HepG2 (cell line): ENCODE data around the gene RRP8. TPM values are rescaled to one million over a fixed set of nuclear protein-coding genes. Genes with fewer than 3 reads are reported as not detected.

Experiments used
- ATAC-seq: fragments of 200-7000 bp; cut with Tn5 transposase; 3 replicates; pipeline ENCODE4 v1.9.1; 2020; ENCODE audit warnings: mild to moderate bottlenecking, moderate library complexity
- BruUV-seq: library from RNA; stranded (reverse); fragments of 400-500 nt; replicated peaks from 2 replicates; lab custom pipeline; 2021; lab: Mats Ljungman, UMichigan
- CTCF ChIA-PET: fragments of 300-600 bp; formaldehyde crosslinking; extraction: SDS; loops from one replicate; lab custom pipeline; 2021; ENCODE audit warnings: low total read pairs, inconsistent platforms, low intra/inter-chr PET ratio; lab: Yijun Ruan, JAX
- POLR2A ChIA-PET: fragments of 350-600 bp; sonication (Branson Sonifier 250); formaldehyde crosslinking; loops from one replicate; lab custom pipeline; 2020; ENCODE audit warnings: antibody characterized with exemption, inconsistent platforms; lab: Yijun Ruan, JAX
- DNase-seq: peaks from one replicate; pipeline ENCODE4 v3.0.0-alpha.2; 2015; ENCODE audit warnings: low spot score
- FAIRE-seq: peaks from 3 replicates; lab custom pipeline; 2011; peaks lifted over from hg19 to GRCh38; lab: Jason Lieb, UNC
- H2AFZ ChIP-seq: one replicate; pipeline ENCODE4 v1.6.1; 2011; ENCODE audit warnings: low read length, inconsistent platforms
- H3K27ac ChIP-seq: fragments of 300-600 bp; 3 replicates; pipeline ENCODE4 v1.8.0; 2011; ENCODE audit warnings: mixed run types, mild to moderate bottlenecking, mixed read lengths, low read length, inconsistent platforms; ENCODE audit not compliant: insufficient read depth; ENCODE audit errors: extremely low read length
- H3K27me3 ChIP-seq, 2 experiments: fragments of 200-600 bp in 1 of 2; 2 replicates in 1 of 2; 3 replicates in 1 of 2; pipeline versions ENCODE4 v1.6.0 to v1.8.0; 2011; ENCODE audit warnings: low read length in 2 of 2, mild to moderate bottlenecking in 2 of 2, moderate library complexity in 2 of 2, inconsistent platforms in 1 of 2; ENCODE audit not compliant: insufficient read depth in 2 of 2, control insufficient read depth in 1 of 2
- H3K36me3 ChIP-seq, 2 experiments: fragments of 200-600 bp in 1 of 2; replicated peaks in 1 of 2; 2 replicates in 1 of 2; 3 replicates in 1 of 2; pipeline versions ENCODE4 v1.5.1 to v1.8.0; 2011; ENCODE audit warnings: low read length in 2 of 2, inconsistent platforms in 1 of 2; ENCODE audit not compliant: insufficient read depth in 2 of 2, control insufficient read depth in 1 of 2
- H3K4me1 ChIP-seq: 2 replicates; pipeline ENCODE4 v1.5.1; 2012; ENCODE audit warnings: low read length, inconsistent platforms; ENCODE audit not compliant: insufficient read depth
- H3K4me2 ChIP-seq: 2 replicates; pipeline ENCODE4 v1.6.0; 2011; ENCODE audit warnings: low read depth, low read length, inconsistent platforms
- H3K4me3 ChIP-seq, 3 experiments: fragments of 200-600 bp in 1 of 3; sonication (generic), shearing (Covaris generic) in 1 of 3; replicated peaks in 1 of 3; 2 replicates each; pipeline ENCODE4 v1.5.1; 2011 to 2016; ENCODE audit warnings: low read length in 3 of 3, inconsistent platforms in 2 of 3, low read depth in 2 of 3, mild to moderate bottlenecking in 2 of 3, control low read depth in 1 of 3, mixed read lengths in 1 of 3; ENCODE audit not compliant: insufficient read depth in 1 of 3
- H3K79me2 ChIP-seq: one replicate; pipeline ENCODE4 v1.6.1; 2011; ENCODE audit warnings: low read length, inconsistent platforms; ENCODE audit not compliant: insufficient read depth
- H3K9ac ChIP-seq: 2 replicates; pipeline ENCODE4 v1.6.0; 2011; ENCODE audit warnings: mild to moderate bottlenecking, low read depth, low read length, inconsistent platforms; ENCODE audit not compliant: insufficient read depth
- H3K9me3 ChIP-seq: 2 replicates; pipeline ENCODE4 v1.5.1; 2012; ENCODE audit warnings: mild to moderate bottlenecking, low read length
- H4K20me1 ChIP-seq: 2 replicates; pipeline ENCODE4 v1.6.0; 2011; ENCODE audit warnings: inconsistent platforms, mild to moderate bottlenecking, low read length, moderate library complexity; ENCODE audit not compliant: insufficient read depth
- BRCA1 ChIP-seq: sonication (generic); formaldehyde crosslinking; IDR thresholded peaks from 2 replicates; pipeline ENCODE4 v1.4.0; 2020; ENCODE audit warnings: missing genetic modification reagents
- FLYWCH1 ChIP-seq: sonication (generic); formaldehyde crosslinking; IDR thresholded peaks from 2 replicates; pipeline ENCODE4 v1.8.1; 2023; ENCODE audit warnings: mild to moderate bottlenecking, missing genetic modification reagents
- FOXK2 ChIP-seq: fragments of 450-650 bp; IDR thresholded peaks from 2 replicates; pipeline ENCODE4 v1.6.1; 2016
- GLI4 ChIP-seq: sonication (generic); formaldehyde crosslinking; IDR thresholded peaks from 2 replicates; pipeline ENCODE4 v1.5.1; 2020; ENCODE audit warnings: missing genetic modification reagents, mild to moderate bottlenecking, moderate library complexity, borderline replicate concordance
- HMGXB3 ChIP-seq: sonication (generic); formaldehyde crosslinking; IDR thresholded peaks from 2 replicates; pipeline ENCODE4 v1.4.0; 2020; ENCODE audit warnings: missing genetic modification reagents, borderline replicate concordance
- HNRNPK ChIP-seq: fragments of 200-400 bp; formaldehyde crosslinking; IDR thresholded peaks from 2 replicates; pipeline ENCODE4 v1.6.1; 2018; ENCODE audit warnings: low read length, low read depth, moderate library complexity, mild to moderate bottlenecking; ENCODE audit not compliant: poor library complexity, severe bottlenecking
- KAT7 ChIP-seq: IDR thresholded peaks from 2 replicates; pipeline ENCODE4 v1.6.1; 2018; ENCODE audit warnings: borderline replicate concordance, missing compliant biosample characterization
- POLR2AphosphoS2 ChIP-seq: IDR thresholded peaks from 2 replicates; pipeline ENCODE4 v1.6.1; 2011; ENCODE audit warnings: low read depth, low read length, improper control_type of control experiment
- RFXAP ChIP-seq: sonication (generic); formaldehyde crosslinking; IDR thresholded peaks from 2 replicates; pipeline ENCODE4 v1.4.0; 2020; ENCODE audit warnings: missing genetic modification reagents, borderline replicate concordance
- SNRNP70 ChIP-seq: fragments of 200-400 bp; formaldehyde crosslinking; IDR thresholded peaks from 2 replicates; pipeline ENCODE4 v1.6.1; 2017; ENCODE audit warnings: mild to moderate bottlenecking, low read depth, low read length, moderate library complexity
- U2AF2 ChIP-seq: fragments of 200-400 bp; formaldehyde crosslinking; IDR thresholded peaks from 2 replicates; pipeline ENCODE4 v1.6.1; 2017; ENCODE audit warnings: low read depth, mild to moderate bottlenecking, low read length
- ZFP41 ChIP-seq: sonication (generic); formaldehyde crosslinking; IDR thresholded peaks from 2 replicates; pipeline ENCODE4 v1.4.0; 2020; ENCODE audit warnings: mild to moderate bottlenecking, missing genetic modification reagents, borderline replicate concordance
- ZNF7 ChIP-seq: IDR thresholded peaks from 2 replicates; pipeline ENCODE4 v1.6.1; 2016; ENCODE audit warnings: missing biosample characterization, missing genetic modification reagents
- ZNF746 ChIP-seq: sonication (generic); formaldehyde crosslinking; IDR thresholded peaks from 2 replicates; pipeline ENCODE4 v1.8.0; 2022; ENCODE audit warnings: mild to moderate bottlenecking, missing genetic modification reagents
- ZNF761 ChIP-seq: sonication (generic); formaldehyde crosslinking; conservative IDR thresholded peaks from 2 replicates; pipeline ENCODE4 v1.4.0; 2020; ENCODE audit warnings: mild to moderate bottlenecking, missing genetic modification reagents
- WGBS: methylation state at CpG from one replicate; pipeline ENCODE4 v1.1.6; 2017; ENCODE audit warnings: low lambda C conversion rate; 5-methylcytosine and 5-hydroxymethylcytosine counted together
- in situ Hi-C: cut with HindIII; loops from 2 replicates; pipeline ENCODE4 v1.10.0; 2017; ENCODE audit warnings: low pct_unique_long_range_greater_than_20kb; ENCODE audit not compliant: extremely low pct_ligation_motif_present
- intact Hi-C: fragments of 100-400 bp; cut with micrococcal nuclease; formaldehyde crosslinking; loops from one replicate; pipeline ENCODE4 v1.10.0; 2022; ENCODE audit not compliant: unreplicated experiment
- polyA plus RNA-seq, 8 experiments: library from polyadenylated mRNA; depleted of rRNA in 3 of 8; stranded (reverse) in 7 of 8; unstranded in 1 of 8; fragments of >200 nt; fragmentation: Illumina TruSeq in 4 of 8; extraction: Trizol in 4 of 8; gene quantifications; 2 replicates each; pipeline versions ENCODE4 v1.2.1 to v1.2.3, GENCODE V29; 2011 to 2016; ENCODE audit warnings: low read depth in 4 of 8, missing spikeins in 1 of 8, mixed read lengths in 1 of 8; ENCODE audit not compliant: insufficient read depth in 1 of 8
- total RNA-seq, 5 experiments: library from RNA; depleted of rRNA; stranded (reverse); fragments of >200 nt; fragmentation: Illumina TruSeq; extraction: Trizol; gene quantifications; 2 replicates each; pipeline ENCODE4 v1.2.3, GENCODE V29; 2016; ENCODE audit warnings: low read depth in 1 of 5
- TF ChIP-seq, protein P1 (sequence below): IDR thresholded peaks from 2 replicates; pipeline ENCODE4 v1.6.1; 2012; ENCODE audit warnings: inconsistent platforms

Gene RRP8
- total and polyA plus RNA-seq, 2 of the 13 experiments (the other 11 are each of a cell fraction or from before 2014, with no cell fraction given), result 7.2 to 21.6 TPM

DNA sequence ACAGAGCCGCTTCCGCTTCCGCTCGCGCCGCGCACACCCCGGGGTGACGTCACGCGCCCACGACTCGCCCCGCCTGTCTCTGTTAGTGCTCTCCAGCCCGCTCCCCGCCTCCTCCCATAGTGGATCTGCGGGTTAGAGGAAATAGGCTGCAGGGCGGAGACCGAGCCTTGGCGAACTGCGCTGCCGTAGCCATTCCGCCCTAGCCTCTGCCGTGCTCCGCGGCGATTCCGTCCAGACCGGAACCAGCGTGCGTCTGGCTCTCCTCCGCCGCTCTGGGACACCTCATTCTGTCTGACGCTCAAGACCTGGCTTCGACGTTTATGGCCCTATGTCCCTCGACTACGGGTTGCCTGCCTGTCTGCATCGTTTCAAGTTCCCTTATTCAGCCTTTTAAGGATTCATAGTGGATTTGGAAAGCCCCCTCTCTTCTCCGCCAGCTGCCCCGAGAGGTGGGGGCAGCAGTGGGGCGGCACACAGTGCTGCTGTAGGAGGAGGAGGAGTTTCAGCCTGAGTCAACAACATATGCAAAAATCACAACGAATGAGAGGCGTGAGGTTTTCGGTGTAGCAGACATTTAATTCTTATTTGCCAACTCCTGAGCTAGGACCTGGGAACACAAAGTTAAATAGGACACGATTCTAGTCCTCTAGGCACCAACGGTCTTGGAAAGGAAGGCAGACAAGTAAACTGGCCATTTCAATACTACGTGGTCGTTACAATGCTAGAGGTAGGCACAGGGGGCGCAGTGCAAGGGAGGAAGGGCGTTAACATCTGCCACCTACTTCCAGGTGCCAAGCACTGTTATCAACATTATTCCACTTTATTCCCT lies 9.0 kb upstream of the RRP8 start, which contains the start of gene TAF10:
TSS of gene TAF10 (minus strand) at position 4 of the 829 bp plus-strand sequence. CDS start 27 bp downstream, outside the sequence.
- Histone ChIP-seq H4K20me1 (no peaks in the 10 kb centered on the region), H3K27ac (peak within 1 kb of the TSS; percentile 93), H3K9ac (peak within 1 kb of the TSS; percentile 96), H3K79me2 (peaks cover 7% of the 10 kb centered on the region), H3K4me1 (peaks cover 36% of the 10 kb centered on the region), H2AFZ (no peak within 1 kb of the TSS), H3K27me3 (no peaks in the 10 kb centered on the region), H3K36me3 (peaks cover 24 to 50% of the 10 kb centered on the region in 2 experiments), H3K4me2 (peak within 1 kb of the TSS; percentile 96), H3K9me3 (no peaks in the 10 kb centered on the region), H3K4me3 (peak within 1 kb of the TSS; percentile 81 to 93 (median 86))
- in situ Hi-C loops (no loop called here), intact Hi-C loops (loop anchor here (1.0 to 5.0 kb wide), 2 partner anchors 71 to 130 kb away; partner anchors contain the start of genes ARFIP2, MRPL17 and TIMM10B)
- FAIRE-seq, result peak; percentile 68
- DNase-seq, result peak; percentile 87
- ChIA-PET POLR2A (interaction anchor here (0.6 to 3.1 kb wide), 10 partner anchors 8 to 222 kb away, joined by 3 to 24 read pairs (median 4); partner anchors contain the start of genes ARFIP2, ILK, MRPL17 and RRP8), CTCF (no interaction called here)
- WGBS, result 2% methylated on average over 14 of the region's 51 CpGs
- peak; percentile 92 for ATAC-seq
- BruUV-seq, result TSS peak; percentile 96
- TF ChIP-seq, protein P1, sequence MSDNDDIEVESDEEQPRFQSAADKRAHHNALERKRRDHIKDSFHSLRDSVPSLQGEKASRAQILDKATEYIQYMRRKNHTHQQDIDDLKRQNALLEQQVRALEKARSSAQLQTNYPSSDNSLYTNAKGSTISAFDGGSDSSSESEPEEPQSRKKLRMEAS, result peak; percentile 56; the same call in 1 of the 2 replicates
- TF ChIP-seq HMGXB3 (CRISPR knock-in tag) (0 out of 2 replicates have a peak, but pooled peaks have one; percentile 22), ZFP41 (CRISPR knock-in tag) (no peak), FLYWCH1 (CRISPR knock-in tag) (no peak), FOXK2 (no peak), HNRNPK (peak; percentile 6), SNRNP70 (no peak), POLR2AphosphoS2 (peak; percentile 60; the same call in 1 of the 2 replicates), GLI4 (CRISPR knock-in tag) (no peak), RFXAP (CRISPR knock-in tag) (peak; percentile 53; the same call in 1 of the 2 replicates), U2AF2 (no peak), ZNF7 (CRISPR knock-in tag) (no peak), ZNF746 (CRISPR knock-in tag) (peak; percentile 67; the same call in 1 of the 2 replicates), ZNF761 (CRISPR knock-in tag) (peak; percentile 76; the same call in 1 of the 2 replicates), KAT7 (CRISPR knock-in tag) (peak; percentile 34; the same call in 1 of the 2 replicates), BRCA1 (CRISPR knock-in tag) (no peak)
